PC-3 (cell line): ENCODE data around the gene SELENOT. TPM values are rescaled to one million over a fixed set of nuclear protein-coding genes. Genes with fewer than 3 reads are reported as not detected.

Experiments
- ATAC-seq: fragments of 200-7000 bp; cut with Tn5 transposase; 2 replicates; pipeline ENCODE4 v1.9.1; 2020; ENCODE audit warnings: mild to moderate bottlenecking, moderate library complexity
- BruUV-seq: library from RNA; stranded (reverse); fragments of 400-500 nt; replicated peaks from 2 replicates; lab custom pipeline; 2021; lab: Mats Ljungman, UMichigan
- CTCF ChIA-PET: fragments of 300-600 bp; sonication (Branson Sonifier 250); formaldehyde crosslinking; loops from one replicate; lab custom pipeline; 2022; ENCODE audit warnings: antibody characterized with exemption; lab: Charles Lee
- POLR2A ChIA-PET: fragments of 300-600 bp; sonication (Branson Sonifier 250); formaldehyde crosslinking; loops from one replicate; lab custom pipeline; 2022; ENCODE audit warnings: antibody characterized with exemption; ENCODE audit not compliant: unreplicated experiment; lab: Charles Lee
- DNase-seq: peaks from one replicate; pipeline ENCODE4 v3.0.0-alpha.2; 2015
- H2AFZ ChIP-seq: fragments of 300-600 bp; sonication (generic); 2 replicates; pipeline ENCODE4 v1.6.0; 2016; ENCODE audit warnings: antibody characterized with exemption, low read length
- H3F3A ChIP-seq: fragments of 300-600 bp; sonication (generic); one replicate; pipeline ENCODE4 v1.6.0; 2017; ENCODE audit warnings: antibody characterized with exemption, low read length, control low read depth, mild to moderate bottlenecking; ENCODE audit not compliant: unreplicated experiment
- H3K27ac ChIP-seq: fragments of 300-600 bp; sonication (generic); 2 replicates; pipeline ENCODE4 v1.5.1; 2016; ENCODE audit warnings: mild to moderate bottlenecking, low read length
- H3K27me3 ChIP-seq: fragments of 300-600 bp; sonication (generic); 2 replicates; pipeline ENCODE4 v1.6.1; 2016; ENCODE audit warnings: low read length, mixed read lengths
- H3K36me3 ChIP-seq: fragments of 300-600 bp; sonication (generic); 2 replicates; pipeline ENCODE4 v1.6.1; 2016; ENCODE audit warnings: low read depth, mixed run types, low read length, mixed read lengths
- H3K4me1 ChIP-seq: fragments of 300-600 bp; sonication (generic); 2 replicates; pipeline ENCODE4 v1.5.1; 2016; ENCODE audit warnings: low read length; ENCODE audit not compliant: insufficient read depth
- H3K4me2 ChIP-seq: fragments of 300-600 bp; sonication (generic); 2 replicates; pipeline ENCODE4 v1.6.0; 2016; ENCODE audit warnings: low read length
- H3K4me3 ChIP-seq: fragments of 300-600 bp; sonication (generic); 2 replicates; pipeline ENCODE4 v1.5.1; 2016; ENCODE audit warnings: mild to moderate bottlenecking, low read length, mixed read lengths
- H3K79me2 ChIP-seq: fragments of 300-600 bp; sonication (generic); 2 replicates; pipeline ENCODE4 v1.6.1; 2017; ENCODE audit warnings: low read length, mixed read lengths
- H3K9ac ChIP-seq: fragments of 300-600 bp; sonication (generic); 2 replicates; pipeline ENCODE4 v1.6.0; 2016; ENCODE audit warnings: mild to moderate bottlenecking, low read length
- H3K9me2 ChIP-seq: fragments of 300-600 bp; sonication (generic); replicated peaks from 2 replicates; pipeline ENCODE4 v1.6.1; 2016; ENCODE audit warnings: mixed run types, low read length, mixed read lengths
- H3K9me3 ChIP-seq: fragments of 300-600 bp; sonication (generic); 2 replicates; pipeline ENCODE4 v1.6.1; 2016; ENCODE audit warnings: low read length, mixed read lengths
- H4K20me1 ChIP-seq: fragments of 300-600 bp; sonication (generic); 2 replicates; pipeline ENCODE4 v1.6.1; 2016; ENCODE audit warnings: low read length, mixed read lengths
- EZH2 ChIP-seq: fragments of 300-600 bp; sonication (generic); IDR thresholded peaks from one replicate; pipeline ENCODE4 v1.6.1; 2017; ENCODE audit warnings: antibody characterized with exemption, mild to moderate bottlenecking, low read length; ENCODE audit not compliant: unreplicated experiment
- EZH2phosphoT487 ChIP-seq: fragments of 300-600 bp; sonication (generic); IDR thresholded peaks from 2 replicates; pipeline ENCODE4 v1.6.1; 2018; ENCODE audit warnings: mild to moderate bottlenecking, antibody characterized with exemption, low read length, borderline replicate concordance
- intact Hi-C: fragments of 100-400 bp; cut with micrococcal nuclease; formaldehyde crosslinking; loops from 2 replicates; pipeline ENCODE4 v1.9.0; 2023
- total RNA-seq: library from RNA; depleted of rRNA; stranded (reverse); fragments of >200 nt; gene quantifications from 2 replicates; pipeline ENCODE4 v1.2.3, GENCODE V29; 2014
- TF ChIP-seq, protein P1 (sequence below): fragments of 300-600 bp; sonication (generic); conservative IDR thresholded peaks from 2 replicates; pipeline ENCODE4 v1.5.1; 2017; ENCODE audit warnings: antibody characterized with exemption, low read depth, mild to moderate bottlenecking, low read length

SELENOT gene
- total RNA-seq, 1 experiment from 2014 or later, result 109 TPM

DNA sequence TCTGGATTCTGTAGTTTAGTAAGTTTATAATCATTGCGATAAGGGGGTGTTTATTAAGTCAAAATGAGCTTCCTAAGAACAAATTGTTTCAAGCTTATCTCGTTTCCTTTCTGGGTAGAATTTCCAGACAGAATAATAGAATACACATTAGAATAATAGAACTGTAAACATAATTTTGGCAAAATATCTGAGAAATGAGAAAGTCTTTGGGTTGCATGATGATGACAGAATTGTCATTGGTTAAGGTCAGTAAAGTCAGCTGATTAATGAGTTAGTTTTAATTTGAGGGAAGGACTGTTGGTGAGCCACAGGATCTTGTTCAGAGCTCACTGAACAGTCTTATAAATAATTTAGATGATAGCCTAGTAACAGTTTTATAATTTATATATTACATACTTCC, 46.3 kb upstream of the SELENOT start:
- no peaks in the 10 kb centered on the region for H3K9me3 ChIP-seq
- H3K4me3 ChIP-seq, result no peak overlapping the region
- H3K4me2 ChIP-seq, result no peak overlapping the region
- DNase-seq (no peak), ATAC-seq (no peak)
- no peaks in the 10 kb centered on the region for H3K4me1 ChIP-seq
- intact Hi-C loops, result no loop called here
- POLR2A ChIA-PET, result no interaction called here
- H3F3A ChIP-seq, result no peaks in the 10 kb centered on the region
- H3K27me3 ChIP-seq, result no peaks in the 10 kb centered on the region
- H2AFZ ChIP-seq, result no peak overlapping the region
- H3K36me3 ChIP-seq, result peaks cover 50% of the 10 kb centered on the region
- peaks cover 60% of the 10 kb centered on the region for H3K79me2 ChIP-seq
- no peak overlapping the region for H3K9ac ChIP-seq
- no peaks in the 10 kb centered on the region for H3K9me2 ChIP-seq
- H4K20me1 ChIP-seq, result peaks cover 6% of the 10 kb centered on the region; the same call in 1 of the 2 replicates
- no peak overlapping the region for H3K27ac ChIP-seq
- TF ChIP-seq EZH2, result no peak
- no TSS peak for BruUV-seq
- CTCF ChIA-PET, result no interaction called here

DNA sequence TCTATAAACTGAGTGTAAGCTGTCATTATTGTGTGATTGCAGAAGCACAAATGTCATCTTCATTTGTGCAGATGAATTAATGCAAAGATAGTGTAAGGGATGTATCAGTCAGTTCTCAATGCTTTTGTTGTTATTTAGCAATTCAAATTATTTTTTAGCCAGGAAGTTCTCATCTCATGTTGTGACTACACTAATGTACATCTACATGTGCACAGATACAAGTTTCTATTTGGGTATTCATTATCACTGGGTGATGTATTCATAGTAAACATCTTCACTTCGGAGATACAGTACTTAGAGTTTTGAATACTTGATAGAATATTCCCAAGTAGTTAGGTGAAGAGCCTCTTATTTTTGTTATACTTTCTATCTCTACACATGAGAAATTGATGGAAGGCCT, 45.4 kb upstream of the SELENOT start:
- Histone ChIP-seq H4K20me1 (peaks cover 6% of the 10 kb centered on the region; the same call in 1 of the 2 replicates), H3F3A (no peaks in the 10 kb centered on the region), H3K9ac (no peak overlapping the region), H3K79me2 (peaks cover 51% of the 10 kb centered on the region), H3K4me1 (no peaks in the 10 kb centered on the region), H3K4me2 (no peak overlapping the region), H3K4me3 (no peak overlapping the region), H3K9me3 (no peaks in the 10 kb centered on the region), H3K27me3 (no peaks in the 10 kb centered on the region), H2AFZ (no peak overlapping the region), H3K9me2 (no peaks in the 10 kb centered on the region), H3K27ac (no peak overlapping the region), H3K36me3 (peaks cover 47% of the 10 kb centered on the region)
- ChIA-PET CTCF (no interaction called here), POLR2A (no interaction called here)
- DNase-seq, result no peak
- no peak for ATAC-seq
- intact Hi-C loops, result no loop called here
- no TSS peak for BruUV-seq
- TF ChIP-seq, protein P1, sequence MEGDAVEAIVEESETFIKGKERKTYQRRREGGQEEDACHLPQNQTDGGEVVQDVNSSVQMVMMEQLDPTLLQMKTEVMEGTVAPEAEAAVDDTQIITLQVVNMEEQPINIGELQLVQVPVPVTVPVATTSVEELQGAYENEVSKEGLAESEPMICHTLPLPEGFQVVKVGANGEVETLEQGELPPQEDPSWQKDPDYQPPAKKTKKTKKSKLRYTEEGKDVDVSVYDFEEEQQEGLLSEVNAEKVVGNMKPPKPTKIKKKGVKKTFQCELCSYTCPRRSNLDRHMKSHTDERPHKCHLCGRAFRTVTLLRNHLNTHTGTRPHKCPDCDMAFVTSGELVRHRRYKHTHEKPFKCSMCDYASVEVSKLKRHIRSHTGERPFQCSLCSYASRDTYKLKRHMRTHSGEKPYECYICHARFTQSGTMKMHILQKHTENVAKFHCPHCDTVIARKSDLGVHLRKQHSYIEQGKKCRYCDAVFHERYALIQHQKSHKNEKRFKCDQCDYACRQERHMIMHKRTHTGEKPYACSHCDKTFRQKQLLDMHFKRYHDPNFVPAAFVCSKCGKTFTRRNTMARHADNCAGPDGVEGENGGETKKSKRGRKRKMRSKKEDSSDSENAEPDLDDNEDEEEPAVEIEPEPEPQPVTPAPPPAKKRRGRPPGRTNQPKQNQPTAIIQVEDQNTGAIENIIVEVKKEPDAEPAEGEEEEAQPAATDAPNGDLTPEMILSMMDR, result no peak
- TF ChIP-seq EZH2phosphoT487 (no peak), EZH2 (no peak)

DNA sequence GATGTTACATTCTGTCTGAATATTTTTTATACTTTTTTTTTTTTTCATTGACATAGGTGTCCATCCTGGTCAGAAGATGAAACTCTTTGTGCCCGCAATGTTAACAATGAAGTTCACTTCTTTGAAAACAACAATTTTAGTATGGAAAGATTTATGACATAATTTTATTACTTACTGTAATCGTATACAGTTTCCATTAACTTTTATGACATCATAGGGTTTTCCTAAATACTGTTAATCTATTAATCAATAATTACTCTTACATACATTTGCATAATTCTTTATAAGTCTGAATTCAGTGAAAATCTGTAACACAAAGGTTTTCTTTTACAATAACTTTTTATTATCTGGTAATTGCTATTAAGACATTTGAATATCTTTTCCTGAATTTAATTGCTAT, 38.9 kb upstream of the SELENOT start:
- BruUV-seq, result no TSS peak
- ChIA-PET POLR2A (no interaction called here), CTCF (no interaction called here)
- Histone ChIP-seq H4K20me1 (no peaks in the 10 kb centered on the region), H3F3A (no peaks in the 10 kb centered on the region), H3K27me3 (no peaks in the 10 kb centered on the region), H3K9me2 (no peaks in the 10 kb centered on the region), H3K79me2 (peaks cover 8% of the 10 kb centered on the region), H2AFZ (no peak overlapping the region), H3K36me3 (peaks cover 59% of the 10 kb centered on the region), H3K4me2 (no peak overlapping the region), H3K9ac (no peak overlapping the region), H3K27ac (no peak overlapping the region), H3K4me1 (no peaks in the 10 kb centered on the region), H3K9me3 (no peaks in the 10 kb centered on the region), H3K4me3 (no peak overlapping the region)
- no peak for ATAC-seq
- TF ChIP-seq EZH2, result no peak
- TF ChIP-seq, protein P1, result no peak
- TF ChIP-seq EZH2phosphoT487, result no peak
- no peak for DNase-seq
- intact Hi-C loops, result no loop called here
